Measurements from ENCODE around the gene ZMYM4.
"Not testable (repeated sequence)": the region's sequence is repeated elsewhere in the genome, so short reads cannot be mapped to it uniquely, and the experiment has no call there.

Gene ZMYM4

DNA sequence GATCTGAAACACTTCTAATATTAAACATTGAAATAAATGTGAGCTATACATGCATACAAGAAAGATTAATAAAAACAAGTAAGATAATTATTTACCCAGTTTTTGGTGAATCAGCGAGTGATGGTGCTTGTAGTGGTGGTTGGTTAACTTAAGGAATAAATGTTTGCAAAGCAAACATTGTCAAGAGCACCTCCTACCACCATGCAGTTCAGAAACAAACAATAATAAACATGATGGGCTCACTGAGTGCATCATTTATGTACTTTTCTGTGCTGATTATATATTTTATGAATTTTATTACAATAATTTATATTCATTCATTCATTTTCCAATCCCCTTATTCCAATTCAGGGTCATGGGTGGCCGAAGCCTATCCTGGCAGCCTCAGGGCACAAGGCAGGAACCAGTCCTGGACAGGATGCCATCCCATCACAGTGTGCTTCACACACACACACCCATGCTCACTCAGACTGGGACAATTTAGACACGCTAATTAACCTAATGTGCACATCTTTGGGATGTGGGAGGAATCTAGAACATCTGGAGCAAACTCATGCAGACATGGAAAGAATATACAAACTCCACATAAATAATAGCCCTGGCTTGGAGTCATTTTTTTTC is 57.8 kb downstream of the ZMYM4 start:
- DNase-seq (ENCODE audit: low read depth): no peak

- not testable (repeated sequence) for DNase-seq (ENCODE audit: low read depth)
These were observed 63.1 kb downstream of the ZMYM4 start for GRCh38 chr1:35331618-35332017.

- no peak for DNase-seq (ENCODE audit: low read depth)
These were observed 66.0 kb downstream of the ZMYM4 start for GRCh38 chr1:35334485-35334884.

DNA sequence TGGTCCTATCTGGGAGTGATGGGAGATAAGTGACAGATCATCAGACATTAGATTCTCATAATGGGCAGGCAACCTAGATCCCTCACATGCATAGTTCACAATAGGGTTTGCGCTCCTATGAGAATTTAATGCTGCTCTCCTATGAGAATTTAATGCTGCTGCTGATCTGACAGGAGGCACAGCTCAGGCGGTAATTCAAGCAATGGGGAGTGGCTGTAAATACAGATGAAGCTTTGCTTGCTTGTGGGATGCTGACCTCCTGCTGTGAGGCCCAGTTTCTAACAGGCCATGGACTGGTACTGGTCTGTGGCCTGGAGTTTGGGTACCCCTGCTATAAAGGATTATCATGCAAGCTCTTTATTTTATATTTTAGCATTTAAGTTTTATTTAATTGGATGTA is 72.0 kb downstream of the ZMYM4 start:
- no peak for DNase-seq (ENCODE audit: low read depth)

DNA sequence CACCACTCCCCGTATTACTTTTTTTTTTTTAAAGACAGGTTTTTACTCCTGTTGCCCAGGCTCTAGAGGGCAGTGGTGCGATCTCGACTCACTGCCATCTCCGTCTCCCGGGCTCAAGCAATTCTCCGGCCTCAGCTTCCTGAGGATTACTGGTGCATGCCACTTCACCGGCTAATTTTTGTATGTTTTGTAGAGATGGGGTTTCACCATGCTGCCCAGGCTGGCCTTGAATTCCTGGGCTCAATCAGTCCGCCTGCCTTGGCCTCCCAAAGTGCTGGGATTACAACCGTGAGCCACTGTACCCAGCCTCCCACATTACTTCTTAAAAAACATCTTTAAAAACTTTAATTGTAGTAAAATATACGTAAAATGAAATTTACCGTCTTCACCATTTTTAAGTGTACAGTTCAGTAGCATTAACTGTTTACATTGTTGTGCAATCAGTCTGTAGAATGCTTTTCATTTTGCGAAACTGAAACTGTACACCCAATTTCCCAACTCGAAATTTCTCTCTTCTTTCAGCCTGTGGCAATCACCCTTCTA is 77.0 kb downstream of the ZMYM4 start:
- DNase-seq (ENCODE audit: low read depth): no peak

DNA sequence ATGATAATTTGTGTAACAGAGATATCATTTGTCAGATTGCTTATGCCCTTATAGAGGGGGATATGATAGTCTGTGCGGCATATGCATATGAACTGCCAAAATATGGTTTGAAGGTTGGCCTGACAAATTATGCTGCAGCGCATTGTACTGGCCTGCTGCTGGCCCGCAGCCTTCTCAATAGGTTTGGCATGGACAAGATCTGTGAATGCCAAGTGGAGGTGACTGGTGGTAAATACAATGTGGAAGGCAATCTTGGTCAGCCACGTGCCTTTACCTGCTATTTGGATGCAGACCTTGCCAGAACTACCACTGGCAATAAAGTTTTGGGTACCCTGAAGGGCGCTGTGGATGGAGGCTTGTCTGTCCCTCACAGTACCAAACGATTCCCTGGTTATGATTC is 82.4 kb downstream of the ZMYM4 start:
- DNase-seq (ENCODE audit: low read depth): no peak

- no peak for DNase-seq (ENCODE audit: low read depth)
These were observed 91.5 kb downstream of the ZMYM4 start for GRCh38 chr1:35359995-35360394.

GRCh38 chr1:35361638-35362037 is 93.1 kb downstream of the ZMYM4 start:
- DNase-seq (ENCODE audit: low read depth): no peak

GRCh38 chr1:35364741-35365140 is 96.2 kb downstream of the ZMYM4 start:
- DNase-seq (ENCODE audit: low read depth): no peak

DNA sequence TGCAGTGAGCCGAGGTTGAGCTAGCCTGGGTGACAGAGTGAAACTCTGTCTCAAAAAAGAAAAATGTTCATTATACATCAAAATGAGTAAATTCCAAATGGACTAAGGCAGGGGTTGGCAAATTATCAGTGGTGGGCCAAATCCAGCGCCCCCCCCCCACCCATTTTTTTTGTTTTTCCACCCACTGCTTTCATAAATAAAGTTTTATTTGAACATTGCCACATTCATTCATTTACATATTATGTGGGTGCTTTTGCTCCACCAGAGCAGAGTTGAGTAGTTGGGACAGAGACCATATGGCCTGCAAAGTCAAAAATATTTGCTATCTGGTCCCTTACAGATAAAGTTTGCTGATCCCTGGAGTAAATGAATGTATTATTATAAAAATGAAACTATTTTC is 99.4 kb downstream of the ZMYM4 start:
- DNase-seq (ENCODE audit: low read depth): no peak

DNA sequence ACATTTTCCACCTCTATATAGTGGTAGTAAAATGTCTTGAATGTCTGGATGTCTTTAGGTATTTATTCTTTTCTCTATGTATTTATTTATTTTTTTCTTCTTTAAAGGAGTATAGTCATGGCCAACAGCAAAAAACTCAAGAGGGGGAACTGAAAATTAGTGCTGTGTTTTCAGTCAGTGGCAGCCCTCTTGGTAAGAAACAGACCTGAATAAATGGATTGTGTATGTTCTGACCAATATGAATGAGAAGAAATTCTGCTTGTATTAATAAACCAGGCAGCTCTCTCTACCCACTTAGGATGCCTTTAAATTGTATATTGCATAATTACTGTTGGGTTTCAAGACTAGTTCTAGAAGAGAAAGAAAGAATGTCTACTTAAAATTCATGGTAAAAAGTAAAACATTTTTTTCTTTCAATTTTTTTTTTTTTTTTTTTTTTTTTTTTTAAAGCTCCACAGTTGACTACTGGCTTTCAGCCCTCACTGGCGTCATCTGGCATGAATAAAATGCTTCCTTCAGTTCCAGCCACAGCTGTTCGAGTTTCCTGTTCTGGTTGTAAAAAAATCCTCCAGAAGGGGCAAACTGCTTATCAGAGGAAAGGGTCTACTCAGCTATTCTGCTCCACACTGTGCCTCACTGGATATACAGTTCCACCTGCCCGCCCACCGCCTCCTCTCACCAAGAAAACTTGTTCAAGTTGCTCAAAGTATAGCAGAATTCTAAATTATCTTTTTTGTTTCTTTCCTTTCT is 101.6 kb downstream of the ZMYM4 start:
- peak; percentile 21 for DNase-seq (ENCODE audit: low read depth)

- DNase-seq (ENCODE audit: low read depth): no peak
These were observed 103.0 kb downstream of the ZMYM4 start for GRCh38 chr1:35371506-35371905.

GRCh38 chr1:35377555-35377954 is 109.0 kb downstream of the ZMYM4 start:
- DNase-seq (ENCODE audit: low read depth): peak; percentile 9

DNA sequence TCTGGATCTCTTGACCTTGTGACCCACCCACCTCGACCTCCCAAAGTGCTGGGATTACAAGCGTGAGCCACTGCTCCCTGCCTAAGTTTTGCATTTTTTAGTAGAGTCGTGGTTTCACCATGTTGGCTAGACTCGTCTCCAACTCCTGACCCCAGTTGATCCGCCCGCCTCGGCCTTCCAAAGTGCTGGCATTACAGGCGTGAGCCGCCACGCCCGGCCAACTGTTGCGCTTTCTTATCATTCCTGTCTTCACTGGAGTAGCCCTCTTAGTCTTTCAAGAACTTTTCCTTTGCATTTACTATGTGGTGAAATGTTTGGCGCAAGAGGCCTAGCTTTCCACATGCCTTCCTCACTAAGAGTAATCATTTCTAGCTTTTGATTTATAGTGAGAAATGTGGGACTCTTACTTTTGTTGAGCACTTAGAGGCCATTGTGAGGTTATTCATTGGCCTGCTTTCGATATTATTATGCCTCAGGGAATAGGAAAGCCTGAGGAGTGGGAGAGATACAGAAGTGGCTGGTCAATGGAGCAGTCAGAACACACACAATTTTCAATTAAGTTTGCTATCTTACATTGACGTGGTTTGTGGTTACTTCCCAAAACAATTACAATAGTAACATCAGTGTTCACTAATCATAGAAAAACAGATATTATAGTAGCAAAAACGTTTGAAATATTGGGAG is 111.0 kb downstream of the ZMYM4 start:
- DNase-seq (ENCODE audit: low read depth): no peak

GRCh38 chr1:35380111-35380510 is 111.6 kb downstream of the ZMYM4 start:
- not testable (repeated sequence) for DNase-seq (ENCODE audit: low read depth)

GRCh38 chr1:35382107-35382506 is 113.6 kb downstream of the ZMYM4 start:
- DNase-seq (ENCODE audit: low read depth): no peak

- no peak for DNase-seq (ENCODE audit: low read depth)
These were observed 117.8 kb downstream of the ZMYM4 start for GRCh38 chr1:35386290-35386689.

DNA sequence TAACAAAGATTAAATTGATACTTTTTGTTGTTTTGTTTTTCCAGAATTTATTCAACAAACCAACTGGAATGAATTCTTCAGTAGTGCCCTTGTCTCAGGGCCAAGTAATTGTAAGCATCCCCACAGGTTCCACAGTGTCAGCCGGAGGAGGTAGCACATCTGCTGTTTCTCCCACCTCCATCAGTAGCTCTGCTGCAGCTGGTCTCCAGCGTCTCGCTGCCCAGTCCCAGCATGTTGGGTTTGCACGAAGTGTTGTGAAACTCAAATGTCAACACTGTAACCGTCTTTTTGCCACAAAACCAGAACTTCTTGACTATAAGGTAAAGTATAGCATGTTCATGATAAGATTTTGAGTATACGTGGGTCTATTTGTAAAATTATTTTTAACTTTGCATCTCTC is 118.5 kb downstream of the ZMYM4 start:
- DNase-seq (ENCODE audit: low read depth): no peak

DNA sequence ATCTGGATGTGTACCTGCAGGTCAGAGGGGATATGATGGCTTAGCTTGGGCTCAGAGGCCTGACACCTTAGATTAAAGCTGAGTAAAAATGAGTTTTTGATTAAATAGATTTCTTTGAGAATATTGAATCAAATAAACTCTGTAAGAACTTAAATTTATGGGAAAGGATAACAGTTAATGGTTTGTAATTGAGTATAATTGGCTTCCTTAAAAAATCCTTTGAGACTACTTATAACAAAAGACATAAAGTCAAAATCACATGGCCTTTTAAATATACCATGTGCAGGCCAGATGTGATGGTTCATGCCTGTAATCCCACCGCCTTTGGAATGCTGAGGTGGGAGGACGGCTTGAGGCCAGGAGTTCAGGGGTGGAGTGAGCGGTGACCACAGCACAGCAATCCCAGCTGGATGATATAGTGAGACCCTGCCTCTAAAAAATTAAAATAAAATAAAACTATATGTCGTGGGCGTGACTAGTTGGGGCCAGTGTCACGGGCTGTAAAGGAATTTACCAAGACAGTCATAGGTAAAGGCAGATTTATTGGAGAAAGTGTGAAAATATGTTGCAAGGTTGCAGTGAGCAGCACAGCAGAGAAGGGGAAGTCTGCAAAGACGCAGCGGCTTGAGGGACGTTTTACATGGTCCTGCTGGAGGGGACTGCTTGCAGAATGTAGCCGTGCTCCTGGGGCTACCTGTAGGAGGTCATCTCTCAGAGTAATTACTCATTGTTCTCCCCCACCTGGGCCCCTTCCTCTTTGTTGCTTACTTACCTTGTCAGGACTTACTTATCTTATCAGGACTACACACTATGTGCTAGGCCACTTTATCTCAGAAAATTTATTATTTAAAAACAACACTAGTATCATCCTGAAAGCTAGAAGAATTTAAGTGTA is 122.3 kb downstream of the ZMYM4 start:
- DNase-seq (ENCODE audit: low read depth): no peak

- DNase-seq (ENCODE audit: low read depth): no peak
These were observed 125.9 kb downstream of the ZMYM4 start for GRCh38 chr1:35394386-35394785.

GRCh38 chr1:35398739-35399138 is 130.2 kb downstream of the ZMYM4 start:
- DNase-seq (ENCODE audit: low read depth): no peak

DNA sequence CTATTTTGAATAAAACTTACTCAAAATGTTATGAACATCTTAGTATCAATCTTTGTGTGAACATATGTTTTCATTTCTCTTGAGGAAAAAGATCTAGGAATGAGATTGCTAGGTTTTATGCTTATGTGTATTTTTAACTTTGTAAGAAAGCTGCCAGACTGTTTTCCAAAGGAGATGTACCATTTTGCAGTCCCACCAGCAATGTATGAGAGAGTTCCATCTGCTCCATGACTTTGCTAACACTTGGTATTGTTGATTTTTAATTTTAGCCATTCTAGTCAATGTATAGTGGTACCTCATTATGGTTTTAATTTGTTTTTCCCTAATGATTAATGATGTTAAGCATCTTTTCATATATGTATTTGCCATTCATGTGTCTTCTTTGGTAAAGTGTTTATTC is 132.5 kb downstream of the ZMYM4 start:
- no peak for DNase-seq (ENCODE audit: low read depth)
